ENCODE data around the gene POMT2.

DNA sequence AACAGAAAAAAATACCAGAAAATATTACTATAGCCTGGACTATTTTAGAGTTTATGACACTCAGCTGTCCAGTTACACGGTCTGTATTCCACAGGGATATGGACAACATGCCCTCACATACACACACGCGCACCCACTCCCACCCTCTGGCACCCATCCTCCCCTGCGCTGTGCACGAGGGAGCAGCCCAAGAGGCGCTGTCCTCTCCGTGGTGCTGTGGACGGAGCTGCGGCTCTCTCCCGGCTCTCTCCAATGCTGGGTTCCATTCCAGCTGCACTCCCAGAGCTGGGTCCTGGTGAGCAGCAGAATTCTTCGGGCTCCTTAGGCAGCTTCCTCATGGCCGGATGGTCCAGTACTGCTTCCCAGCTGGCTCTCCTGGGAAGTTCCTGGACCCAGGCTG lies 43.7 kb downstream of the POMT2 start:
- TF ChIP-seq, protein P1, sequence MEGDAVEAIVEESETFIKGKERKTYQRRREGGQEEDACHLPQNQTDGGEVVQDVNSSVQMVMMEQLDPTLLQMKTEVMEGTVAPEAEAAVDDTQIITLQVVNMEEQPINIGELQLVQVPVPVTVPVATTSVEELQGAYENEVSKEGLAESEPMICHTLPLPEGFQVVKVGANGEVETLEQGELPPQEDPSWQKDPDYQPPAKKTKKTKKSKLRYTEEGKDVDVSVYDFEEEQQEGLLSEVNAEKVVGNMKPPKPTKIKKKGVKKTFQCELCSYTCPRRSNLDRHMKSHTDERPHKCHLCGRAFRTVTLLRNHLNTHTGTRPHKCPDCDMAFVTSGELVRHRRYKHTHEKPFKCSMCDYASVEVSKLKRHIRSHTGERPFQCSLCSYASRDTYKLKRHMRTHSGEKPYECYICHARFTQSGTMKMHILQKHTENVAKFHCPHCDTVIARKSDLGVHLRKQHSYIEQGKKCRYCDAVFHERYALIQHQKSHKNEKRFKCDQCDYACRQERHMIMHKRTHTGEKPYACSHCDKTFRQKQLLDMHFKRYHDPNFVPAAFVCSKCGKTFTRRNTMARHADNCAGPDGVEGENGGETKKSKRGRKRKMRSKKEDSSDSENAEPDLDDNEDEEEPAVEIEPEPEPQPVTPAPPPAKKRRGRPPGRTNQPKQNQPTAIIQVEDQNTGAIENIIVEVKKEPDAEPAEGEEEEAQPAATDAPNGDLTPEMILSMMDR (IDR thresholded peaks at IDR 0.05; ENCODE audit: low read depth, low read length, poor library complexity, severe bottlenecking): no peak
- no peak for TF ChIP-seq EZH2phosphoT487 (IDR thresholded peaks at IDR 0.05; ENCODE audit: borderline replicate concordance, low read length)
